Left lobe of liver (tissue), 2 donors: ENCODE measurements around the gene BDH1. TPM values are rescaled to one million over a fixed set of nuclear protein-coding genes. Genes with fewer than 3 reads are reported as not detected.

Source experiments
- ATAC-seq: fragments of 200-7000 bp; cut with Tn5 transposase; one replicate; pipeline ENCODE4 v1.9.1; 2020; ENCODE audit warnings: mild to moderate bottlenecking, moderate library complexity
- DNase-seq: peaks from one replicate; pipeline ENCODE4 v3.0.0-alpha.2; 2020; ENCODE audit warnings: low spot score
- total RNA-seq: library from RNA; stranded (reverse); gene quantifications from one replicate; pipeline ENCODE4 v1.2.1, GENCODE V29; 2021
- donor health status: DM: no; HTN: no; CAD: no; lungs with moderate emphysema.
- donor health status: DM: no; HTN: yes; CAD: no.

The BDH1 gene
- total RNA-seq, 1 donor from 2014 or later = 279 TPM

- peak; percentile 41 for DNase-seq
- ATAC-seq = no peak
Observed at GRCh38 chr3:197550489-197550888, 5.3 kb downstream of the BDH1 start.

- peak; percentile 46 for DNase-seq
- ATAC-seq = peak; percentile 49
Observed at GRCh38 chr3:197549261-197549885, 6.4 kb downstream of the BDH1 start.

- DNase-seq (peak; percentile 42), ATAC-seq (peak; percentile 43)
Observed at GRCh38 chr3:197547306-197548011, 8.3 kb downstream of the BDH1 start.

GRCh38 chr3:197546307-197547085 lies 9.3 kb downstream of the BDH1 start:
- no peak for ATAC-seq

GRCh38 chr3:197545571-197545970 lies 10.2 kb downstream of the BDH1 start:
- DNase-seq = no peak
- no peak for ATAC-seq

More at GRCh38 chr3:197546307-197547085, 9.3 kb downstream of the BDH1 start:
- peak; percentile 40 for DNase-seq

- DNase-seq (no peak), ATAC-seq (no peak)
Observed at GRCh38 chr3:197545101-197545500, 10.7 kb downstream of the BDH1 start.

- peak; percentile 55 for DNase-seq
- ATAC-seq = peak; percentile 45
Observed at GRCh38 chr3:197542741-197543454, 12.9 kb downstream of the BDH1 start.

GRCh38 chr3:197541756-197542539 lies 13.8 kb downstream of the BDH1 start:
- DNase-seq (peak; percentile 79), ATAC-seq (peak; percentile 78)

- peak; percentile 35 for DNase-seq
Observed at GRCh38 chr3:197540961-197541377, 14.8 kb downstream of the BDH1 start.

GRCh38 chr3:197539651-197540051 lies 16.1 kb downstream of the BDH1 start:
- DNase-seq (no peak), ATAC-seq (no peak)

More at GRCh38 chr3:197540961-197541377, 14.8 kb downstream of the BDH1 start:
- no peak for ATAC-seq

GRCh38 chr3:197533927-197534725 lies 21.6 kb downstream of the BDH1 start:
- ATAC-seq (no peak), DNase-seq (no peak)

GRCh38 chr3:197533396-197533795 lies 22.4 kb downstream of the BDH1 start:
- ATAC-seq = no peak
- DNase-seq = no peak

- DNase-seq = no peak
- peak; percentile 25 for ATAC-seq
Observed at GRCh38 chr3:197532388-197532787, 23.4 kb downstream of the BDH1 start.

- DNase-seq = no peak
- ATAC-seq = no peak
Observed at GRCh38 chr3:197528190-197528589, 27.6 kb downstream of the BDH1 start.

- ATAC-seq = no peak
- DNase-seq = no peak
Observed at GRCh38 chr3:197527569-197527968, 28.2 kb downstream of the BDH1 start.

- ATAC-seq (peak; percentile 3), DNase-seq (no peak)
Observed at GRCh38 chr3:197525706-197526105, 30.1 kb downstream of the BDH1 start.

- no peak for DNase-seq
- ATAC-seq = no peak
Observed at GRCh38 chr3:197524128-197524527, 31.6 kb downstream of the BDH1 start.

GRCh38 chr3:197523526-197523925 lies 32.2 kb downstream of the BDH1 start:
- DNase-seq = no peak
- ATAC-seq = no peak

- ATAC-seq (peak; percentile 12), DNase-seq (no peak)
Observed at GRCh38 chr3:197522881-197523441, 32.8 kb downstream of the BDH1 start.
